Esophagus muscularis mucosa (tissue), 4 donors: ENCODE data around the gene GRID1. TPM values are rescaled to one million over a fixed set of nuclear protein-coding genes. Genes with fewer than 3 reads are reported as not detected.

Experiments
- DNase-seq: peaks from one replicate; pipeline ENCODE4 v3.0.0-alpha.2; 2017; ENCODE audit errors: extremely low spot score
- H3K27ac ChIP-seq, 4 donors: fragments of 200-600 bp; sonication (generic); replicated peaks in 1 of 4; 1 replicate in 3 of 4; 2 replicates in 1 of 4; pipeline ENCODE4 v1.5.1; 2016 to 2019; ENCODE audit warnings: mild to moderate bottlenecking in 1 of 4
- H3K27me3 ChIP-seq, 4 donors: fragments of 200-600 bp; sonication (generic); one replicate each; pipeline versions ENCODE4 v1.5.1 to v1.6.0; 2016 to 2019
- H3K36me3 ChIP-seq, 4 donors: fragments of 200-600 bp; sonication (generic); one replicate each; pipeline ENCODE4 v1.5.1; 2016 to 2019
- H3K4me1 ChIP-seq, 4 donors: fragments of 200-600 bp; sonication (generic); one replicate each; pipeline ENCODE4 v1.5.1; 2016 to 2019
- H3K4me3 ChIP-seq, 4 donors: fragments of 200-600 bp; sonication (generic); 1 replicate in 2 of 4; 2 replicates in 2 of 4; pipeline ENCODE4 v1.5.1; 2016 to 2019; ENCODE audit warnings: mild to moderate bottlenecking in 4 of 4, moderate library complexity in 1 of 4
- H3K9me3 ChIP-seq, 4 donors: fragments of 200-600 bp; sonication (generic); 1 replicate in 3 of 4; 2 replicates in 1 of 4; pipeline ENCODE4 v1.5.1; 2016 to 2019
- CTCF ChIP-seq, 3 experiments: fragments of 200-600 bp in 2 of 3; fragments of 450-650 bp in 1 of 3; sonication (generic) in 2 of 3; IDR thresholded peaks; one replicate each; pipeline ENCODE4 v1.5.1; 2017 to 2019; ENCODE audit warnings: antibody characterized with exemption in 3 of 3, mild to moderate bottlenecking in 2 of 3, moderate library complexity in 1 of 3
- EP300 ChIP-seq: sonication (generic); formaldehyde crosslinking; IDR thresholded peaks from one replicate; pipeline ENCODE4 v1.6.1; 2017; ENCODE audit warnings: antibody characterized with exemption
- POLR2A ChIP-seq: fragments of 450-650 bp; IDR thresholded peaks from one replicate; pipeline ENCODE4 v1.6.1; 2017; ENCODE audit warnings: antibody characterized with exemption, moderate library complexity, mild to moderate bottlenecking, low read depth
- POLR2AphosphoS5 ChIP-seq, 2 donors: sonication (generic); formaldehyde crosslinking; IDR thresholded peaks; one replicate each; pipeline ENCODE4 v1.6.1; 2017; ENCODE audit warnings: antibody characterized with exemption in 2 of 2
- WGBS: methylation state at CpG from one replicate; pipeline ENCODE4 v1.1.5; 2018; 5-methylcytosine and 5-hydroxymethylcytosine counted together
- intact Hi-C: fragments of 100-400 bp; cut with DNase I; formaldehyde crosslinking; loops from one replicate; pipeline ENCODE4 v1.15.1; 2023
- total RNA-seq, 4 donors: library from RNA; depleted of rRNA; stranded (reverse); fragments of >200 nt; gene quantifications; one replicate each; pipeline versions ENCODE4 v1.1.0 to v1.2.1, GENCODE V29; 2016

Gene GRID1
- total RNA-seq, 4 donors from 2014 or later: under 0.01 to 1.3 (median 1.1) TPM

GRCh38 chr10:86345859-86346798 lies 20.5 kb downstream of the GRID1 start:
- Histone ChIP-seq H3K27ac (no peak overlapping the region), H3K36me3 (no peaks in the 10 kb centered on the region), H3K4me1 (no peaks in the 10 kb centered on the region), H3K4me3 (no peak overlapping the region), H3K9me3 (no peaks in the 10 kb centered on the region), H3K27me3 (peaks cover 0 to 11% (median 0%) of the 10 kb centered on the region in 4 donors)
- TF ChIP-seq POLR2A (no peak), EP300 (no peak), POLR2AphosphoS5 (IDR thresholded peaks at IDR 0.05) (no peak), CTCF (IDR thresholded peaks at IDR 0.05) (no peak)
- WGBS: 70% methylated on average over 13 of the region's 13 CpGs
- intact Hi-C loops: no loop called here
- no peak for DNase-seq

GRCh38 chr10:86345296-86345858 lies 21.2 kb downstream of the GRID1 start:
- H3K27ac ChIP-seq: no peak overlapping the region
- DNase-seq: no peak
- peaks cover 0 to 11% (median 0%) of the 10 kb centered on the region in 4 donors for H3K27me3 ChIP-seq
- no peaks in the 10 kb centered on the region for H3K9me3 ChIP-seq
- no peak overlapping the region for H3K4me3 ChIP-seq
- no CpG with 5 or more reads among the region's 4 CpGs for WGBS
- intact Hi-C loops: no loop called here
- no peaks in the 10 kb centered on the region for H3K4me1 ChIP-seq
- no peak for TF ChIP-seq POLR2AphosphoS5 (IDR thresholded peaks at IDR 0.05)
- no peak for TF ChIP-seq EP300
- TF ChIP-seq CTCF (IDR thresholded peaks at IDR 0.05): no peak
- TF ChIP-seq POLR2A: no peak
- no peaks in the 10 kb centered on the region for H3K36me3 ChIP-seq

GRCh38 chr10:86344714-86345161 lies 21.9 kb downstream of the GRID1 start:
- WGBS: 53% methylated on average over 3 of the region's 6 CpGs
- no peaks in the 10 kb centered on the region for H3K4me1 ChIP-seq
- intact Hi-C loops: no loop called here
- H3K36me3 ChIP-seq: no peaks in the 10 kb centered on the region
- DNase-seq: no peak
- TF ChIP-seq POLR2A (no peak), CTCF (IDR thresholded peaks at IDR 0.05) (no peak), EP300 (no peak), POLR2AphosphoS5 (IDR thresholded peaks at IDR 0.05) (no peak)
- H3K27ac ChIP-seq: no peak overlapping the region
- no peaks in the 10 kb centered on the region for H3K9me3 ChIP-seq
- peaks cover 0 to 10% (median 0%) of the 10 kb centered on the region in 4 donors for H3K27me3 ChIP-seq
- H3K4me3 ChIP-seq: no peak overlapping the region

- TF ChIP-seq POLR2A: no peak
- no peak for TF ChIP-seq CTCF (IDR thresholded peaks at IDR 0.05)
- no peak for TF ChIP-seq EP300
- TF ChIP-seq POLR2AphosphoS5 (IDR thresholded peaks at IDR 0.05): no peak
- H3K27me3 ChIP-seq: peaks cover 0 to 6% (median 0%) of the 10 kb centered on the region in 4 donors
- intact Hi-C loops: no loop called here
- no peak overlapping the region for H3K4me3 ChIP-seq
- H3K9me3 ChIP-seq: no peaks in the 10 kb centered on the region
- no peak for DNase-seq
- H3K4me1 ChIP-seq: no peaks in the 10 kb centered on the region
- no peak overlapping the region for H3K27ac ChIP-seq
- no peaks in the 10 kb centered on the region for H3K36me3 ChIP-seq
- WGBS: 100% methylated on average over 3 of the region's 3 CpGs
Measured at GRCh38 chr10:86344281-86344680, 22.3 kb downstream of the GRID1 start.
